Skin of body (tissue), 2 donors: ENCODE measurements around the gene RRAGA. TPM values are rescaled to one million over a fixed set of nuclear protein-coding genes. Genes with fewer than 3 reads are reported as not detected.
"Not testable (repeated sequence)": the region's sequence is repeated elsewhere in the genome, so short reads cannot be mapped to it uniquely, and the experiment has no call there.

Experiments
- DNase-seq: peaks from one replicate; lab custom pipeline; 2025; lab: John Stamatoyannopoulos, UW
- total RNA-seq: library from RNA; depleted of rRNA; stranded (reverse); fragments of >200 nt; gene quantifications from one replicate; pipeline ENCODE4 v1.2.3, GENCODE V29; 2014

RRAGA gene, protein sequence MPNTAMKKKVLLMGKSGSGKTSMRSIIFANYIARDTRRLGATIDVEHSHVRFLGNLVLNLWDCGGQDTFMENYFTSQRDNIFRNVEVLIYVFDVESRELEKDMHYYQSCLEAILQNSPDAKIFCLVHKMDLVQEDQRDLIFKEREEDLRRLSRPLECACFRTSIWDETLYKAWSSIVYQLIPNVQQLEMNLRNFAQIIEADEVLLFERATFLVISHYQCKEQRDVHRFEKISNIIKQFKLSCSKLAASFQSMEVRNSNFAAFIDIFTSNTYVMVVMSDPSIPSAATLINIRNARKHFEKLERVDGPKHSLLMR
- total RNA-seq, result 41.0 TPM

DNA sequence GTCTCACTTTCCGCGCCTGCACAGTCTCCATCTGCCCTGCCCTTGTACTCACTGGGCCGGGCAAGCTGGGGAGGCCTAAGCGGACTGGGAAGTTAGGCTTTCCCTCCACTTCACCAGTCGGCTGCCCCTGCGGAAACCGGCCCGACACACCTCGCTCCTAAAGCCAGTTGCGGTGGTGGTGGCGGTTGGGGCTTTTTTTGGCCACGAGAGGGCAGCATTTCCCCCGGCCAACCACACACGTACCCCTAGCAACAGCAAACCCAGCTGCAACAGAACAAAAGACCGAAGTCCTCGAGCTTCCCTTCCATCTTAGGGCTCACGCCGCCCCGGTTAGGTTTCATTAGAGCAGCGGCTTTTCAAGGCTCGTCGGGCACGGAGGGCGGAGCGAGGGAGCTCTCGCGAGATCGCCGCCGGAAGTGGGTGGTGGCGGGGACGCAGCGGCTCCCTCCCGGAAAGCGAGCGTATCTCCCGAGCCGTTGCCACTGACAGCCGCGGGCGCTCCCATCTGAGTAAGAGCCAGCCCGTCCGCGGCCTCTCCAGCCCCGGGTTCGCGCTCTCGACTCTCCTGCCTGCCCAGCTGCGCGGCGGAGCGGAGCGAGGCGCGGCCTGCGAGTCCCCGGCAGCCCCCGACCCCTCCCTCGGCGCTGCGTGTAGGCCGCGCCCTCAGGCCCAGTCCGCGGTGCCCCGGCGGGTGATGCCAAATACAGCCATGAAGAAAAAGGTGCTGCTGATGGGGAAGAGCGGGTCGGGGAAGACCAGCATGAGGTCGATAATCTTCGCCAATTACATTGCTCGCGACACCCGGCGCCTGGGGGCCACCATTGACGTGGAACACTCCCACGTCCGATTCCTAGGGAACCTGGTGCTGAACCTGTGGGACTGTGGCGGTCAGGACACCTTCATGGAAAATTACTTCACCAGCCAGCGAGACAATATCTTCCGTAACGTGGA is at the start of gene RRAGA:
Gene RRAGA, plus strand, starts transcription at position 462 of the 951 bp plus-strand sequence. Its CDS starts 233 bp downstream, at position 695.
- peak; percentile 94 for DNase-seq

DNA sequence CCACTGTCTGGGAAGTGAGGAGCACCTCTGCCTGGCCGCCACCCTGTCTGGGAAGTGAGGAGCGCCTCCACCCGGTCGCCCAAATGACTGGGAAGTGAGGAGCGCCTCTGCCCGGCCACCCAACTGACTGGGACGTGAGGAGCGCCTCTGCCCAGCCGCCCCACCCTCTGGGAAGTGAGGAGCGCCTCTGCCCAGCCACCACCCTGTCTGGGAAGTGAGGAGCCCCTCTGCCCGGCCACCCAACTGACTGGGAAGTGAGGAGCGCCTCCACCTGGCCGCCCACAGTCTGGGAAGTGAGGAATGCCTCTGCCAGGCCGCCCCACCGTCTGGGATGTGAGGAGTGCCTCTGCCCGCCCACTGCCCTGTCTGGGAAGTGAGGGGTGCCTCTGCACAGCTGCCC is 49.1 kb upstream of the RRAGA start:
- DNase-seq, result no peak

DNA sequence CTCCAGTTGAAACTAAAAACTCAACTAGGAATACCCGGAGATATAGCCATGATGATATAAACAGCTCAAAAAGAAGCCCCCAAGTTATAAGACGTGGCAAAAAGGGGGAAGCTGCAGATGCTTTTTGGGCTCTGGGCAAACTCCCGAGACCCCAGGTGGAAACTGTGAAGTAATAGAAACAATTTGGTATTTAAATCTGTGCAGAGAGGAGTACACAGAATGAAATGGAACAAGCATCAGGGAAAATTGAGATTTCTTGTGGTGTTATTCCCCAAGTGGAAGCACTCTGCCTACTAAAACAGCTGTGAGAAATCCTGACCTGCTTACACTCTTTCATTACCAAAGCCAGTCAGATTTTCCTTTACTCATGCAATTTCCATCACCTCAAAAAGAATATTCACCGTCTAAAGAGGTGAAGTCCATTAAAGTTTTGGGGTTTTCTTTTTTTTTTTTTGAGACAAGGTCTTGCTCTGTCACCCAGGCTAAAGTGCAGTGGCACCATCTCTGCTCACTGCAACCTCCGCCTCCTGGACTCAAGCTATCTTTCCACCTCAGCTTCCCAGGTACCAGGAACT is 39.7 kb upstream of the RRAGA start:
- DNase-seq, result no peak

GRCh38 chr9:19018201-19018600 is 31.0 kb upstream of the RRAGA start:
- no peak for DNase-seq

DNA sequence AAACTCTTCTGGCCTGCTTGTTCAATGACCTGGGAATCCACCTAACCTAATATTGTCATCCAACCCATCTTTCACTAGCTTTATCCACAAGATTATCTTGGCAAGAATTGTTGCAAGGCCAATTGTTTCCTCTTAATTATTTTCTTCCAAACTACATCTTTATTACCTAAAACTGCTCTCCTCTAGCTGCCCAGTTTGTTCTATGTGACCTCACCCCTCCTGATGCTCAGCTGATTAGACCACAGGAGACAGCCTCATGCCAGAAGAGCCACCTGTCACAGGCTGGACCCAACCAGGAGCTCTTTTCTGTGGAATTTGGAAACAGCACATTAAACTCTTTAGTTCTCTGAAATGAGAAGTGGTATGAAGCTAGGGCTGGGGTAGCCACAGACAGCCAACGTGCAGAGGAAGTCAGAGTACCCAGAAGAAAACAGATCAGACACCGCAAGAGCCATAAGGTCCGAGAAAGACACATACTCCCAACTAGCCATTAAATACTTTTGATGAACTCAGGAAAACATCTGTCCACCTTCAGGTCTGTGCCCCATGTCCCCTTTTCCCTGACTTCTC is 28.3 kb upstream of the RRAGA start:
- DNase-seq, result no peak

DNA sequence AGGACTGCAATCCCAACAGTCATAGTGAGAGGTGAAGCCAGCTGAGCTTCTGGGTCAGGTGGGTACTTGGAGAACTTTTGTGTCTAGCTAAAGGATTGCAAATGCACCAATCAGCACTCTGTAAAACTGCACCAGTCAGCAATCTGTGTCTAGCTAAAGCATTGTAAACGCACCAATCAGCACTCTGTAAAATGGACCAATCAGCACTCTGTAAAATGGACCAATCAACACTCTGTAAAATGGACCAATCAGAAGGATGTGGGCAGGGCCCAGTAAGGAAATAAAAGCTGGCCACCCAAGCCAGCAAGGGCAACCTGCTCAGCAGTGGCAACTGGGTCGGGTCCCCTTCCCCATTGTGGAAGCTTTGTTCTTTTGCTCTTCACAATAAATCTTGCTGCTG is 27.6 kb upstream of the RRAGA start:
- not testable (repeated sequence) for DNase-seq

GRCh38 chr9:19022206-19022605 is 27.0 kb upstream of the RRAGA start:
- no peak for DNase-seq

DNA sequence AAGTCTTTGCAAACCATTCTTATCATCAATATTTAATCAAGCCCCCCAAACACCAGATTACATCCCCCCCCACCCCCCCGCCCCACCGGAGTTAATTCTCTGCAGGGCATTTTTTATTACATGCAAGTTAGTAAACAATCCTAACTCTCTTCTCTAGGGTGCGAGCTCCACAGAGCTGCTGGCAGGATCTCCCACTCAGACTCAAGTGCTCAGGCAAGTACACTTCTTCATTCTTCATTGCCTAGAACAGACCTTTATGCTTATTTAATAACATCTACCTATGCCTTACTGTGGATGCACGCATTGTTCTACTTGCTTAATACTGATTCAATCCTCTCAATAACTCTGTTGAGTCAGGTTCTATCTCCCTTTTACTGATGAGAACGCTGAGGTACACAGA is 26.1 kb upstream of the RRAGA start:
- no peak for DNase-seq

GRCh38 chr9:19026375-19026774 is 22.9 kb upstream of the RRAGA start:
- no peak for DNase-seq

DNA sequence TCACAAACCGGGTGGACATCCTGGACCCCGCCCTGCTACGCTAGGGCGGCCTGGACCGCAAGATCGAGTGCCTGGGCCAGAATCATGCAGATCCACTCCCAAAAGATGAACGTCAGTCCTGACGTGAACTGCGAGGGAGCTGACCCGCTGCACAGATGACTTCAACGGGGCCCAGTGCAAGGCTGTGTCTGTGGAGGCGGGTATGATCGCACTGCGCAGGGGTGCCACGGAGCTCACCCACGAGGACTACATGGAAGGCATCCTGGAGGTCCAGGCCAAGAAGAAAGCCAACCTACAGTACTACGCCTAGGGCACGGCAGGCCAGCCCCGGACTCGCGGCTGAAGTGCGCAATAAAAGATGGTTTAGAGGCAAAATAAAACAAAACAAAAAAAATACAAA is 21.4 kb upstream of the RRAGA start:
- DNase-seq, result no peak

DNA sequence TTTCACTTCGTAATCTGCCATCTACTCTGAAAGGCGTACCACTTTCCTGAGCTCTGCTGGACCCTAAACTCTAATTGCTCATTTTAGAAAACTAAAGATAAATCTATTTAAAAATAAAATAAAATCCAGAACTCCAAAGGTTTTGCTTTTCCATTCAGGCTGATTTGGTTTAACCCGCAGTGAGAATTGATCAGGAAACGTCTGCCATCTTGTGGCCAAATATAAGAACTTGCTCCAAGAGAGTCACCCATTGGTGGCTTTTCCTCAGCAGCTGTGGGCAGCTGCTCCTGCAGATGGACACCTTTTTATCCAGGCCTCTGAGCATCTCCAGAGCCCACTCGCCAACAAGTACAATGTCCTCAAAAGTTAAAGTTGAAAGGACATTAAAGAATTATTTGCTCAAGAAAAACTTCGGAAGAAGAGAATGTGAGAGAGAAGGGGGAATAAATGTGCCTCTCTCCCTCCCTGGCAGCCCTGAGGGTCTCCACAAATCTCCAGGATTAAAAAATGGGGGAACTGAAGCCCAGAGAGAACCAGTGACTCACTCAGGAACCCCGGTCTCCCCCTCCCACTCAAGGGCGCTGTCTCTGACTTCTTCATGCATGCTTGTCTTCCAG is 20.3 kb upstream of the RRAGA start:
- peak; percentile 76 for DNase-seq

GRCh38 chr9:19030899-19031298 is 18.3 kb upstream of the RRAGA start:
- no peak for DNase-seq

- no peak for DNase-seq
Measured at GRCh38 chr9:19032406-19032805, 16.8 kb upstream of the RRAGA start.

DNA sequence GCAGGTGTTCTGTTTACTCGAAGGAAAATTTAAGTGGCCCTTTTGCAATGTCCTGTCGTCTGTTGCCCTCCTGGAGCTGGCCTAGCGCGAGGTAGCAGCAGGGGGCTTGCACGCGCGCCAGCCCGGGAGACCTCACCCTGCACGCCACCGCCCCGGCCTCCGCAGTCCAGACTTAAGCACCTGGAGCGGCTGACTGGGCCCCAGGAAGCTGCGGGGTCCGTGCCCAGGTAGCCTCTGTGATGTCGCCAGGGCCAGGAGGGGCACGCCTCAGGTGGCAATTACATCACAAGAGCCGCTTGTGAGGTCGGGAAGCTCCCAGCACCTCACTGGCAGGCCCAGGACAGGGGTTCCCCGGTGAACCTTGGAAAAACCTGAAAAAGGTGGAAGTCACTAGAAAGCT is 16.2 kb upstream of the RRAGA start, which contains the start of gene SAXO1:
Gene SAXO1, minus strand, starts transcription at position 195 of the 400 bp plus-strand sequence. CDS start 301 bp downstream, outside the sequence.
- no peak for DNase-seq

DNA sequence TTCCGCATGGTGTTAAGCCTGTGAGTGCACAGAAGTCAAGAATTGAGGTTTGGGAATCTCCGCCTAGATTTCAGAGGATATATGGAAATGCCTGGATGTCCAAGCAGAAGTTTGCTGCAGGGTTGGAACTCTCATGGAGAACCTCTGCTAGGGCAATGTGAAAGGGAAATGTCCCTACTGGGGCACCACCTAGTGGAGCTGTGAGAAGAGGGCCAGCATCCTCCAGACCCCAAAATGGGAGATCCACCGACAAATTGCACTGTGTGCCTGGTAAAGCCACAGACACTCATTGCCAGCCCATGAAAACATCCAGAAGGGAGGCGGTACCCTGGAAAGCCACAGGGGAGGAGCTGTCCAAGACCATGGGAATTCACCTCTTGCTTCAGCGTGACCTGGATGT is 12.6 kb upstream of the RRAGA start:
- DNase-seq, result no peak

GRCh38 chr9:19049917-19050636 is 850 bp downstream of the RRAGA start:
- DNase-seq, result peak; percentile 35

DNA sequence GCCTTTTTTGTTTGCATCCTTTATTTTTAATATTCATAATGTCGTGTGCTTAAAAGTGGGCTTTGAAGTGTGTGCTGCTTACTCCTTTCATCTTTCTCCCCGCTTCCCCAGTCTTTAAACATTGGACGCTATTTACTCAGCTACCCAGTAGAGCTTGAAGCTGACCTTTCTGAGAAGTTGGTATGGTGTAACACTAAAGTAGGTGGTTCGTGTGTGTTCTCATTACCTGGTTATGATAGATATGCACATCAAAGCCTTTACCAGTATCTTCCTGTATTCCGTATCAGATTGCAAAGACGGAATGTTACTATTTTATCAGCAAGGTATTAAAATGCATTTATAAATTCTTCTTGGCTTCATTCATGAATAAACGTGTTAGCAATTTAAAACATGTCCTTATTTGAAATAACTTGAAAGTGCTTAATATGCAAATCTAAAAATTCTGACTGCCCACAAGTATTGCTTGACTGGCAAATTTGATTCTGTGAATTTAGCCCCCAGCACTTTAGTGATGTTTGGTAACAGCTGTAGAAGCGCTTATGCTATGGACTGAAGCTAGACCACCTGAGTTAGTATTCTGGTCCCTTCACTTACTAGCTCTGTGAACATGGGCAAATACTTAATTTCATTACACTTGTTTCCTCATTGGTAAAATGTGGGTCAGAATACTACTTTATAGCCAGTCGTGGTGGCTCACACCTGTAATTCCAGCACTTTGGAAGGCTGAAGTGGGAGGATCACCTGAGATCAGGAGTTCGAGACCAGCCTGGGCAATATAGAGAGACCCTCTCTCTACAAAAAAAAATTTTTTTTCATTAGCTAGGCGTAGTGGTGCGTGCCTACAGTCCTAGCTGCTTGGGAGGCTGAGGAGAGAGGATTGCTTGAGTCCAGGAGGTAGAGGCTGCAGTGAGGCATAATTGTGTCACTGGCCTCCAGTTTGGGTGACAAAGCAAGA is 1.7 kb downstream of the RRAGA start:
- DNase-seq, result no peak

- no peak for DNase-seq
Measured at GRCh38 chr9:19057033-19057432, 7.8 kb downstream of the RRAGA start.

DNA sequence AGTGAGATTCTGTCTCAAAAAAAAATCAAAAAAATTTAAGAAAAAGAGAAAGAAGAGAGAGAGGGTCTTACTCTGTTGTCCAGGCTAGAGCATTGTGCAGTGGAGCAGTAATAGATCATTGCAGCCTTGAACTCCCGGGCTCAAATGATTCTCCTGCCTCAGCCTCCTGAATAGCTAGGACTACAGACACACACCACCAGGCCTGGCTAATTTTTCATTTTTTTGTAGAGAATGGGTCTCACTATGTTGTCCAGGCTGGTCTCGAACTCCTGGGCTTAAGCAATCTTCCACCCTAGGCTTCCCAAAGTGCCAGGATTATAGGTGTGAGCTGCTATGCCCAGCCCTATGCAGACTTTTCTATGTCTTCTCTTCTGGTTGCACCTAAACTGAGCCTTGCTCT is 25.0 kb downstream of the RRAGA start:
- no peak for DNase-seq
